SK-N-SH (cell line): ENCODE results near the gene XG. TPM values are rescaled to one million over a fixed set of nuclear protein-coding genes. Genes with fewer than 3 reads are reported as not detected.

ENCODE experiments used
- CTCF ChIA-PET: fragments of 300-600, 350-600 bp; formaldehyde crosslinking; extraction: SDS; loops from one replicate; lab custom pipeline; 2021; lab: Yijun Ruan, JAX
- POLR2A ChIA-PET: fragments of 350-600 bp; sonication (Branson Sonifier 250); formaldehyde crosslinking; extraction: SDS; loops from one replicate; lab custom pipeline; 2020; ENCODE audit warnings: antibody characterized with exemption, inconsistent platforms; lab: Yijun Ruan, JAX
- DNase-seq: peaks from one replicate; pipeline ENCODE4 v3.0.0; 2012
- H2AFZ ChIP-seq: fragments of 200-600 bp; sonication (generic); 2 replicates; pipeline ENCODE4 v1.8.1; 2016; ENCODE audit warnings: antibody characterized with exemption, mild to moderate bottlenecking, low read depth
- H3F3A ChIP-seq: fragments of 200-600 bp; sonication (generic); replicated peaks from 2 replicates; pipeline ENCODE3; 2016; ENCODE audit warnings: antibody characterized with exemption, mild to moderate bottlenecking; ENCODE audit not compliant: insufficient read depth
- H3K27ac ChIP-seq, 2 experiments: fragments of 200-500 bp in 1 of 2; fragments of 200-600 bp in 1 of 2; sonication (Bioruptor generic) in 1 of 2; sonication (generic), shearing (Covaris generic) in 1 of 2; 2 replicates each; pipeline versions ENCODE4 v1.5.1 to v1.6.1; 2014 to 2016; ENCODE audit warnings: low read depth in 2 of 2, inconsistent platforms in 1 of 2, low read length in 1 of 2, mild to moderate bottlenecking in 1 of 2, mixed read lengths in 1 of 2
- H3K27me3 ChIP-seq: fragments of 200-600 bp; sonication (generic), shearing (Covaris generic); 2 replicates; pipeline ENCODE4 v1.6.1; 2016; ENCODE audit warnings: mixed run types; ENCODE audit not compliant: insufficient read depth
- H3K36me3 ChIP-seq, 2 experiments: fragments of 200-500 bp in 1 of 2; fragments of 200-600 bp in 1 of 2; sonication (Bioruptor generic) in 1 of 2; sonication (generic) in 1 of 2; replicated peaks in 1 of 2; 2 replicates each; pipeline versions ENCODE3 to v1.5.1; 2014 to 2016; ENCODE audit warnings: low read length in 1 of 2, mild to moderate bottlenecking in 1 of 2; ENCODE audit not compliant: insufficient read depth in 2 of 2, control insufficient read depth in 1 of 2
- H3K4me1 ChIP-seq, 2 experiments: fragments of 200-500 bp in 1 of 2; fragments of 200-600 bp in 1 of 2; sonication (Bioruptor generic) in 1 of 2; sonication (generic), shearing (Covaris generic) in 1 of 2; 2 replicates each; pipeline versions ENCODE4 v1.5.1 to v1.6.1; 2014 to 2016; ENCODE audit warnings: low read depth in 1 of 2, low read length in 1 of 2, mixed run types in 1 of 2; ENCODE audit not compliant: insufficient read depth in 2 of 2, control insufficient read depth in 1 of 2
- H3K4me2 ChIP-seq: fragments of 200-600 bp; sonication (generic), shearing (Covaris generic); 2 replicates; pipeline ENCODE4 v1.6.1; 2017; ENCODE audit warnings: mixed run types
- H3K4me3 ChIP-seq, 2 experiments: fragments of 200-500 bp in 1 of 2; fragments of 200-600 bp in 1 of 2; sonication (Bioruptor generic) in 1 of 2; sonication (generic), shearing (Covaris generic) in 1 of 2; 2 replicates each; pipeline versions ENCODE4 v1.5.1 to v1.8.1; 2014 to 2016; ENCODE audit warnings: low read depth in 2 of 2, inconsistent platforms in 1 of 2, low read length in 1 of 2, mild to moderate bottlenecking in 1 of 2, mixed read lengths in 1 of 2, moderate library complexity in 1 of 2
- H3K79me2 ChIP-seq: fragments of 200-600 bp; sonication (generic); 2 replicates; pipeline ENCODE4 v1.8.1; 2017; ENCODE audit warnings: mild to moderate bottlenecking; ENCODE audit not compliant: insufficient read depth
- H3K9ac ChIP-seq: fragments of 200-600 bp; sonication (generic); 2 replicates; pipeline ENCODE4 v1.6.1; 2017; ENCODE audit warnings: mixed run types
- H3K9me2 ChIP-seq: fragments of 200-600 bp; sonication (generic); 2 replicates; pipeline ENCODE4 v1.6.1; 2017; ENCODE audit warnings: mixed run types
- H3K9me3 ChIP-seq: fragments of 200-600 bp; sonication (generic); 2 replicates; pipeline ENCODE4 v1.6.1; 2017; ENCODE audit warnings: mixed run types, mild to moderate bottlenecking, moderate library complexity
- H4K20me1 ChIP-seq: fragments of 200-600 bp; sonication (generic); 2 replicates; pipeline ENCODE4 v1.6.1; 2017; ENCODE audit warnings: mild to moderate bottlenecking, mixed run types; ENCODE audit not compliant: insufficient read depth
- CHD2 ChIP-seq: fragments of 150-350 bp; IDR thresholded peaks from 2 replicates; pipeline ENCODE4 v1.6.1; 2018; ENCODE audit warnings: low read length; ENCODE audit not compliant: partially characterized antibody
- ELF1 ChIP-seq: IDR thresholded peaks from 2 replicates; pipeline ENCODE4 v1.4.0; 2012
- FOXJ3 ChIP-seq: sonication (generic); formaldehyde crosslinking; IDR thresholded peaks from 2 replicates; pipeline ENCODE4 v1.5.1; 2020; ENCODE audit warnings: mild to moderate bottlenecking, missing genetic modification reagents
- FOXM1 ChIP-seq: IDR thresholded peaks from 2 replicates; pipeline ENCODE4 v1.4.0; 2012; ENCODE audit warnings: low read depth, mild to moderate bottlenecking
- GABPA ChIP-seq: IDR thresholded peaks from 2 replicates; pipeline ENCODE4 v1.4.0; 2012; ENCODE audit warnings: low read depth, mild to moderate bottlenecking
- MEF2A ChIP-seq: IDR thresholded peaks from 2 replicates; pipeline ENCODE4 v1.4.0; 2012; ENCODE audit warnings: low read depth, borderline replicate concordance
- NFIC ChIP-seq: IDR thresholded peaks from 2 replicates; pipeline ENCODE4 v1.4.0; 2012; ENCODE audit warnings: borderline replicate concordance
- RCOR1 ChIP-seq: fragments of 150-350 bp; IDR thresholded peaks from 2 replicates; pipeline ENCODE4 v1.6.1; 2017; ENCODE audit warnings: antibody characterized with exemption, low read length
- RFX5 ChIP-seq: IDR thresholded peaks from 2 replicates; pipeline ENCODE4 v1.6.1; 2012; ENCODE audit warnings: mild to moderate bottlenecking, improper control_type of control experiment, low read length
- SIN3A ChIP-seq: IDR thresholded peaks from 2 replicates; pipeline ENCODE4 v1.6.1; 2012; ENCODE audit warnings: low read depth, mild to moderate bottlenecking, low read length, moderate library complexity, borderline replicate concordance
- TAF1 ChIP-seq: IDR thresholded peaks from 2 replicates; pipeline ENCODE4 v1.6.1; 2012; ENCODE audit warnings: low read depth, mild to moderate bottlenecking, low read length, moderate library complexity, borderline replicate concordance
- TEAD4 ChIP-seq: IDR thresholded peaks from 2 replicates; pipeline ENCODE4 v1.4.0; 2012; ENCODE audit warnings: mild to moderate bottlenecking, borderline replicate concordance; ENCODE audit not compliant: insufficient read depth
- YY1 ChIP-seq: IDR thresholded peaks from 2 replicates; pipeline ENCODE4 v1.4.0; 2012; ENCODE audit warnings: low read depth, mild to moderate bottlenecking
- WGBS: methylation state at CpG from one replicate; pipeline ENCODE4 v1.1.6; 2017; ENCODE audit warnings: low lambda C conversion rate; 5-methylcytosine and 5-hydroxymethylcytosine counted together
- polyA plus RNA-seq, 3 experiments: library from polyadenylated mRNA; depleted of rRNA; stranded (reverse); fragments of >200 nt; gene quantifications; 2 replicates each; pipeline ENCODE4 v1.2.3, GENCODE V29; 2012
- TF ChIP-seq, protein P1 (sequence below): IDR thresholded peaks from 2 replicates; pipeline ENCODE4; 2012
- TF ChIP-seq, protein P2 (sequence below): IDR thresholded peaks from 2 replicates; pipeline ENCODE4 v1.4.0; 2012; ENCODE audit warnings: low read depth
- TF ChIP-seq, protein P3 (sequence below): fragments of 150-350 bp; IDR thresholded peaks from 2 replicates; pipeline ENCODE4 v1.6.1; 2017; ENCODE audit warnings: antibody characterized with exemption, low read length, low read depth, borderline replicate concordance

The XG gene
- polyA plus RNA-seq, 1 of the 3 experiments (the other 2 are of a cell fraction): 0.76 TPM

DNA sequence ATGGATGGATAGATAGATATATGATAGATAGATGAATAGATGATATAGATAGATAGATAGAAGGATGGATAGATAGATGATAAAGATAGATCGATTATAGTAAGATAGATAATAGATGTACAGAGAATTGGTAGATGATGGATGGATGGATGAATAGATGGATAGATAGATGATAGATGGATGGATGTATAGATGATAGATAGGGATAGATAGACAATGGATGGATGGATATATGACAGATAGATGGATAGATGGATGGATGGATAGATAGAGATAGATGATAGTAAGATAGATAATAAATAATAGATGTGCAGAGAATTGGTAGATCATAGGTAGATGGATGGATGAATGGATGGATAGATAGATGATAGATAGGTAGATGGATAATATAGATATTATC is 89.1 kb downstream of the XG start:
- Histone ChIP-seq H3K4me3 (no peak overlapping the region), H4K20me1 (no peaks in the 10 kb centered on the region), H3K4me2 (no peak overlapping the region), H3K27me3 (no peaks in the 10 kb centered on the region), H2AFZ (no peak overlapping the region), H3K4me1 (no peaks in the 10 kb centered on the region), H3K79me2 (no peaks in the 10 kb centered on the region), H3K9me2 (no peaks in the 10 kb centered on the region), H3K9me3 (no peaks in the 10 kb centered on the region; the same call in 1 of the 2 replicates), H3K9ac (no peak overlapping the region), H3K36me3 (no peaks in the 10 kb centered on the region), H3K27ac (no peak overlapping the region), H3F3A (no peaks in the 10 kb centered on the region)
- no peak for DNase-seq
- TF ChIP-seq MEF2A (no peak), RCOR1 (no peak), GABPA (no peak)
- TF ChIP-seq, protein P1, sequence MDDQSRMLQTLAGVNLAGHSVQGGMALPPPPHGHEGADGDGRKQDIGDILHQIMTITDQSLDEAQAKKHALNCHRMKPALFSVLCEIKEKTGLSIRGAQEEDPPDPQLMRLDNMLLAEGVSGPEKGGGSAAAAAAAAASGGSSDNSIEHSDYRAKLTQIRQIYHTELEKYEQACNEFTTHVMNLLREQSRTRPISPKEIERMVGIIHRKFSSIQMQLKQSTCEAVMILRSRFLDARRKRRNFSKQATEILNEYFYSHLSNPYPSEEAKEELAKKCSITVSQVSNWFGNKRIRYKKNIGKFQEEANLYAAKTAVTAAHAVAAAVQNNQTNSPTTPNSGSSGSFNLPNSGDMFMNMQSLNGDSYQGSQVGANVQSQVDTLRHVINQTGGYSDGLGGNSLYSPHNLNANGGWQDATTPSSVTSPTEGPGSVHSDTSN: no peak
- CTCF ChIA-PET: interaction anchor here (0.6 kb wide), 1 partner anchor 21 kb away, joined by 3 read pairs; no protein-coding TSS in a partner anchor
- POLR2A ChIA-PET: no interaction called here
- WGBS: 11% methylated on average over 1 of the region's 1 CpG

DNA sequence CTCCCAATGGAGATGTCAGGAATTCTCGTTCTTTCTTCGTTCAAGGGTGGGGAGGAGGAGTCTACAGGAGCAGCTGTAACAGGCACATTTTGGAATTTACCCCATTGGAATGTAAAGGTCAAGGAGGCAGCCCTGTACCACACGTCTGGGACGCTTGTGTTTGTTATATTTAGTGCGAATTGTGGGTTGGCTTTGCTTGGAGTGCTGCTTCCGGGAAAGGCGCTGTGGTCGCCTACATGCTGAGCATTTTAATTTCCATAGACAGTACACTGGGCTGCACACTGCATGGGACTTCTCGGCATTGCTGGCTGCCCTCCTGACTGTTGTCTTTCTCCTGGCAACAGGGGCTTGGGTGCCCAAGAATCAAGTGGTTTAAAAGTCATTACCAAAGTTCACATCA is 89.7 kb downstream of the XG start:
- H3K27ac ChIP-seq: no peak overlapping the region
- no peaks in the 10 kb centered on the region for H3K36me3 ChIP-seq
- ChIA-PET CTCF (no interaction called here), POLR2A (no interaction called here)
- H3F3A ChIP-seq: no peaks in the 10 kb centered on the region
- no peak overlapping the region for H3K4me2 ChIP-seq
- no peaks in the 10 kb centered on the region for H3K4me1 ChIP-seq
- H3K79me2 ChIP-seq: no peaks in the 10 kb centered on the region
- H3K9me2 ChIP-seq: no peaks in the 10 kb centered on the region
- TF ChIP-seq GABPA: no peak
- no peak for TF ChIP-seq ELF1
- no peak for TF ChIP-seq RCOR1
- TF ChIP-seq, protein P2, sequence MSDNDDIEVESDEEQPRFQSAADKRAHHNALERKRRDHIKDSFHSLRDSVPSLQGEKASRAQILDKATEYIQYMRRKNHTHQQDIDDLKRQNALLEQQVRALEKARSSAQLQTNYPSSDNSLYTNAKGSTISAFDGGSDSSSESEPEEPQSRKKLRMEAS: no peak
- TF ChIP-seq YY1: no peak
- TF ChIP-seq CHD2: no peak
- TF ChIP-seq, protein P3, sequence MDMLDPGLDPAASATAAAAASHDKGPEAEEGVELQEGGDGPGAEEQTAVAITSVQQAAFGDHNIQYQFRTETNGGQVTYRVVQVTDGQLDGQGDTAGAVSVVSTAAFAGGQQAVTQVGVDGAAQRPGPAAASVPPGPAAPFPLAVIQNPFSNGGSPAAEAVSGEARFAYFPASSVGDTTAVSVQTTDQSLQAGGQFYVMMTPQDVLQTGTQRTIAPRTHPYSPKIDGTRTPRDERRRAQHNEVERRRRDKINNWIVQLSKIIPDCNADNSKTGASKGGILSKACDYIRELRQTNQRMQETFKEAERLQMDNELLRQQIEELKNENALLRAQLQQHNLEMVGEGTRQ: no peak
- TF ChIP-seq TEAD4: no peak
- no peak for TF ChIP-seq FOXM1
- no peak for TF ChIP-seq FOXJ3
- TF ChIP-seq TAF1: no peak
- TF ChIP-seq RFX5: no peak
- TF ChIP-seq NFIC: no peak
- no peak for TF ChIP-seq SIN3A
- no peak overlapping the region for H3K4me3 ChIP-seq
- H3K27me3 ChIP-seq: no peaks in the 10 kb centered on the region
- no peaks in the 10 kb centered on the region; the same call in 1 of the 2 replicates for H3K9me3 ChIP-seq
- no peaks in the 10 kb centered on the region for H4K20me1 ChIP-seq
- DNase-seq: no peak
- 37% methylated on average over 8 of the region's 9 CpGs for WGBS
- no peak overlapping the region for H2AFZ ChIP-seq
- no peak overlapping the region for H3K9ac ChIP-seq
